ENCODE data around the gene C17orf58.
"Not testable (repeated sequence)": the region's sequence is repeated elsewhere in the genome, so short reads cannot be mapped to it uniquely, and the experiment has no call there.

DNA sequence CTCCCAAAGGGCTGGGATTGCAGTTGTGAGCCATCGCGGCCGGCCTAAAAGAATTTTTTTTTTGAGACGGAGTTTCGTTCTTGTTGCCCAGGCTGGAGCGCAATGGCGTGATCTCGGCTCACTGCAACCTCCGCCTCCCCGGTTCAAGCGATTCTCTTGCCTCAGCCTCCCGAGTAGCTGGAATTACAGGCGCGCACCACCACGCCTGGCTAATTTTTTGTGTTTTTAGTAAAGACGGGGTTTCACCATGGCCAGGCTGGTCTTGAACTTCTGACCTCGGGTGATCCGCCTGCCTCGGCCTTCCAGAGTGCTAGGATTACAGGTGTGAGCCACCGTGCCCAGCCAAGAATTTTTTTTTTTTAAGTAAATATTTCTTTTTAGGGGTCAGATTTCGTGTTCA, 22.2 kb upstream of the C17orf58 start:
- TF ChIP-seq, protein P1, sequence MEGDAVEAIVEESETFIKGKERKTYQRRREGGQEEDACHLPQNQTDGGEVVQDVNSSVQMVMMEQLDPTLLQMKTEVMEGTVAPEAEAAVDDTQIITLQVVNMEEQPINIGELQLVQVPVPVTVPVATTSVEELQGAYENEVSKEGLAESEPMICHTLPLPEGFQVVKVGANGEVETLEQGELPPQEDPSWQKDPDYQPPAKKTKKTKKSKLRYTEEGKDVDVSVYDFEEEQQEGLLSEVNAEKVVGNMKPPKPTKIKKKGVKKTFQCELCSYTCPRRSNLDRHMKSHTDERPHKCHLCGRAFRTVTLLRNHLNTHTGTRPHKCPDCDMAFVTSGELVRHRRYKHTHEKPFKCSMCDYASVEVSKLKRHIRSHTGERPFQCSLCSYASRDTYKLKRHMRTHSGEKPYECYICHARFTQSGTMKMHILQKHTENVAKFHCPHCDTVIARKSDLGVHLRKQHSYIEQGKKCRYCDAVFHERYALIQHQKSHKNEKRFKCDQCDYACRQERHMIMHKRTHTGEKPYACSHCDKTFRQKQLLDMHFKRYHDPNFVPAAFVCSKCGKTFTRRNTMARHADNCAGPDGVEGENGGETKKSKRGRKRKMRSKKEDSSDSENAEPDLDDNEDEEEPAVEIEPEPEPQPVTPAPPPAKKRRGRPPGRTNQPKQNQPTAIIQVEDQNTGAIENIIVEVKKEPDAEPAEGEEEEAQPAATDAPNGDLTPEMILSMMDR (IDR thresholded peaks at IDR 0.05): not testable (repeated sequence)
- not testable (repeated sequence) for TF ChIP-seq POLR2A, POLR2AphosphoS5, EP300 (IDR thresholded peaks at IDR 0.05)

All from sigmoid colon (tissue), 4 donors.